HG02943 (cell line): ENCODE measurements around the gene SLC25A26.

ENCODE experiments used
- ATAC-seq: cut with Tn5 transposase; IDR thresholded peaks from one replicate; pipeline ENCODE4 v1.9.1; 2021; ENCODE audit warnings: mild to moderate bottlenecking, low read depth, moderate library complexity; ENCODE audit not compliant: unreplicated experiment

Gene SLC25A26

GRCh38 chr3:66392966-66393332 lies 172.1 kb downstream of the SLC25A26 start:
- ATAC-seq: no peak

GRCh38 chr3:66393333-66394005 lies 172.7 kb downstream of the SLC25A26 start:
- ATAC-seq: peak; percentile 18

DNA sequence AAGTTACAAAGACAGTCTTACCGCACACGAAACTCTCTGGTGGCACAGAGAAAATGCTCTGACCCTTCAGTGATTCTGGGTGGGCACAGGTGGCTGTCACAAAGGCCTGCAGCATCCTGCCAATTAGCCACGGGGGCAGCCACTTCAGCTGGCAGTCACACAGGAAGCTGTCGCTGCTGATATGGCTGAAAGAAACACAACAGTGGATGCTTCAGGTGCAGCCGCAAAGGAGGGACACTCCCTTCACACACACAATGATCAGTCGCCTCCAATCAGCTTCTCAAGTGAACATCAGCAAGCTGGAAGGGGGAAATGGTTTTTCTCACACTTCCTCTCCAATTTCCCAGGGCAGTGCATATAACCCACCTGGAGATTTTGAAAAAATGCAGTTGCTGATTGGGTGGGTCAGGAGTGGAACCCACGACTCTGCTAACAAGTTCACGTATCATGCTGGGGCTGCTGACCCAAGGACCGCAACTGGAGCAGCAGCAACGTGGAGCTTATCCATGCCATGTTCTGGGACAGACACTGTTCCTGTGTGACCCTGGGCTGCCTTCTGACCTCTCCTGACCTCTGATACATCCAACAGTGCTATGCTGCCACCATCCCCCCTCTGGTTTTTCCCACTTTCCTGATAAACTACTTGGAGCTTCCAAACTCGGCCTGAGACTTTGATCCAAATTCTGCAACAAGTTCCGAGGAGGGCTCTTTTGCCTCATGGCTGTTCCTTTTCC lies 173.4 kb downstream of the SLC25A26 start:
- ATAC-seq: peak; percentile 83

- no peak for ATAC-seq
These were observed 174.0 kb downstream of the SLC25A26 start for GRCh38 chr3:66394753-66395249.

DNA sequence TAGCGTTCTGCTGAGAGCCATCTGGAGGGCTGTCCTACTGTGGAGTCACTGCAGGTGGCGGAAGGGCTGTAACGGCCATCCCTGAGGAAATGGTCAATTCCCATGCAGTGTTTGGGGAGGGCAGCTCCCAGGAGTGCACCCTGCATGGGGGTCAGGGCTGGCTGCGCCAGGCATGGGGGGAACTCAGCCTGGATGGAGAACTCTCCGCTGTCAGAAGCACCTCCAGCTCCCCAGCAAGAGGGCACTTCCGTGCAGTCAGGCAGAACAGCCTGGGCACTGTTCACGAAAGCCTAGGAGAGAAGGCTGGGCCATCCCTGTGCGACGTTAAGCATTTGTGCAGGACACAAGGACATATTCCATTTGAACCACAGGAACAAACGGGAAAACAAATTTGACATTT lies 174.8 kb downstream of the SLC25A26 start:
- ATAC-seq: no peak

- ATAC-seq: no peak
These were observed 175.5 kb downstream of the SLC25A26 start for GRCh38 chr3:66396161-66396760.

DNA sequence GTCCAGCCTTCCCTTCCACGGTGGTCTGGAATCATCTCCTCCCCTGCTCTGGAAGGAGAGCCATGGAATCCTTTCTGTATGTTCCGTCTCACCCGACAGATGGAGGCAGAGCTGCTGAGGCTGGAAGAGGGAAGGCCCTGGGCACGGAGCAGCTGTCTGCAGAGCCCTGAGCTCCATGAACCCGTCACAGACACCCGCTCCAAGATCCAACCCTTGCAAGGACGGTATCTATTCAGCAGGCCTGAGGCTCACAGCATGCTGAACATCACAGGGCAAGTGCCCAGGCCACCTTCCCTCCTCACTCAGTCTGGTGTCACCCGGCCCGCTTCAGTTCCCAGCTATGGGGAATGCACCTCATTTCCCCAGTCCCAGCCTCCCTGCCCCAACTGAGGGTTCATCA lies 176.1 kb downstream of the SLC25A26 start:
- no peak for ATAC-seq

DNA sequence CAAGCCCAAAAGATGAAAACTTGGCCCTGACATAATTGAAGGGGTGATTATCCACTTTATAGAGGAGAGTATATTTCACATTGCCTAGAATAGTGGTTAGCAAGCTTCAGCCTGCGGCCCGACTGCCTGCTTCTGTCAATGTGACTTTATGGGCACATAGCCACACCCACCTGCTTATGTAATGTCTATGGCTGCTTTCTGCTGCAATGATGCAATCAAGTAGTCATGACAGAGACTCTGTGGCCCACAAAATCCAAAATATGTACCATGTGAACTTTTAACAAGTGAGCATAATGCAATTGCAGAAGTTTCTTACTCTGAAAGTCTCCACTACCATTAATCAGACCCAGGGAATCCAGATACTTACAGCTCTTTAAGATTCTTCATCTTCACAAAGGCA lies 176.9 kb downstream of the SLC25A26 start:
- ATAC-seq: no peak

DNA sequence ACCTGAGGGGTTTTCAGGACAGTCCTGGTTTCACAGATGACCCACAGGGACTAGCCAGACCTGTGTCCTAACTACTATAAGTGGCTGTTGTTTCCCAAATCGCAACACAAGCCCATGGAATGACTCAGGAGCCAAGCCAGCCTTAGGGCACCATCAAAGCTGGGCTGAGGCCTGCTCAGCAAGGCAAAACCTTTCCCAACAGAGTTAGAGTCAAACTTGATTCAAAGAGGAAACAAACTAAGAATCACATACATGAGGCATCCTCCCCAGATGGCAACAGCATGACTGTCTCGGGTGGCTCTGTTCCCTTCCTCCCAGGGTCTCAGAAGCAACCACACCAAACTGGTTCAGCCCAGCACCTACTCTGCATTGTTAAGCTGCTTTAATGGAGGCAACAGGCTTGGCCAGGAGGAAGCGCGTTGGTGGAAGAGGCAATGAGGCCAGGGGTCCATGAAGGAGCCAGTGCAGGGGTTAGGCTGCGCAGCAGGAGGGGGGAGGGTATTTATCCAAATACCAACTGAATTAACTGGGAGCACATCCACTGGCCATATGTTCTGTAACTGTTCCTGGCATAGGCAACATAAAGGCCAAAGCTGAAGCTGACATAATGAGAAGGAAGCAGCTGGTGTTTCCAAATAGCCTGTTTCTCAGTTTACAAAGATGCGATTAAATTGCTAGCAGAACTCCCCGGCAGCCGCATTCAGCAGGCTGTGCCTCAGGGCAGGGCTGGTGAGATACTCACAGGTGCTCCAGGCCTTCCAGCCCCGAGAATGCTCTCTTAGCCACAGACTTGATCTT lies 177.6 kb downstream of the SLC25A26 start:
- ATAC-seq: no peak

- ATAC-seq: no peak
These were observed 178.9 kb downstream of the SLC25A26 start for GRCh38 chr3:66399529-66400232.

GRCh38 chr3:66400411-66401156 lies 179.8 kb downstream of the SLC25A26 start:
- no peak for ATAC-seq

GRCh38 chr3:66401157-66401550 lies 180.4 kb downstream of the SLC25A26 start:
- no peak for ATAC-seq

DNA sequence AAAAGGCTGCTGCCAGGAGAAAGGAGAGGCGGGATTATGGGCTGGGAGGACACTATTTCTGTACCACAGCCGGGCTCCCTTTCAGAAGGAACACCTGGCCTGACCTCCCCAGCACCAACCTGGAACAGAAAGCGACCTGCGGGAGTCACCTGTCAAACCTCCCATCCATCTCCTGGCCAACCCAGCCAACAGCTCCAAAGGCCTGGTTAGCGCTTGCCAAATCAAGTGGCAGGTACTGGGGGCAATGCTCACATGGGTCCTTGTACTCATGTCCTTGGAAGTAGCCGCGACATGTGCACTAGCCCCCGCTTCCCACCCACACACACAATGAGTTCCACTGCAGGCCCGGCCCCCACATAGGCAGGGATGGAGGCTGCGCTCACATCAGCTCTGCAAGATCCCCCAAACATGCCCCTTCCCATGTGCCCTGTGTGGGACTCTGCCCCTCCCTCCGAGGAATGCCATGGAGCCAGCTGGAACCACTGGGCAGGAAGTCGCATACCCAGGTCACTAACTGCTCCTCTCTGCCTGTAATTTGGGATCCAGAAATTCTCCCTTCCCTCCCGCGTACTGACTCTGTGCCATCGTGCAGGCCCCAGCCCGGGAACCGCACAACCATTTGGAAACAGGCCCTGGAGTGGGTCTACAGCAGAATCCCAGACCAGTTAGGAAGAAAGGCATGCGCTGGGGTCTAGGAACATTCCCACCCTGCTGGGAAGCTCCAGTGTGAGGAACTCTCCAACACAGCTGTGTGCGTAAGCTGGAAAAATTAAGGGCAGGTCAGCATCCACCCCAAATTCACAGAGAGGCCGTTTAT lies 181.1 kb downstream of the SLC25A26 start:
- no peak for ATAC-seq

DNA sequence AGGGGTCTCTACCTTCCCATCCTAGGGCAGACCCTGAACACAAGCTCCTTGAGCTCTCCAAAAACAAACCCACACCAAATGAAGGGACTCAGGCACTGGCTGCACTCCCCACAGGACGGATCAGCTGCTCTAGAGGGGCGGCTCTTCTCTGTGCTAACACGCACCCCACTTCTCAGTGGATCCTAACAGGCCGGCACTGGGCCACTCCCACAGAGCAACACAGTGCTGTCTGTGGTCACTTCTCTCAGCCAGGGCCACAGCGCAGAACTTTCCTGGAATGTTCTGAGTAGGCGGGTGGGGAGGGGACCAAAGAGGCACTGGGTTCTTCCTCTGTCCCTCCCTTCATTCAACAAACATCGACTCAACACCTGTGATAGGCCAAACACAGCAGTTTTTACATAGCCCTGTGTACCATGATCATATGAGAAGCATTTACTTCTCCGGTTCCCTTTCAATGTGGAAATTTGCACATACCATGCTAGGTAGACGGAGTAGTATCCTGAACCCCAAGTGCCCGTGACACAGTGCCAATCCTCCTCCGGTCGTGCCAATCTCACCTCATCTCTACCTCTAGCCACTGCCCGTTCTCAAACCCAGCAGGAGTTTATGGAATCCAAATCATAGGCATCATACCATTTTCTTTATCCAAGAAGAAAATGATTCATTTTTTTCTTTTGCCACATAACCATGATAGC lies 181.9 kb downstream of the SLC25A26 start:
- no peak for ATAC-seq

DNA sequence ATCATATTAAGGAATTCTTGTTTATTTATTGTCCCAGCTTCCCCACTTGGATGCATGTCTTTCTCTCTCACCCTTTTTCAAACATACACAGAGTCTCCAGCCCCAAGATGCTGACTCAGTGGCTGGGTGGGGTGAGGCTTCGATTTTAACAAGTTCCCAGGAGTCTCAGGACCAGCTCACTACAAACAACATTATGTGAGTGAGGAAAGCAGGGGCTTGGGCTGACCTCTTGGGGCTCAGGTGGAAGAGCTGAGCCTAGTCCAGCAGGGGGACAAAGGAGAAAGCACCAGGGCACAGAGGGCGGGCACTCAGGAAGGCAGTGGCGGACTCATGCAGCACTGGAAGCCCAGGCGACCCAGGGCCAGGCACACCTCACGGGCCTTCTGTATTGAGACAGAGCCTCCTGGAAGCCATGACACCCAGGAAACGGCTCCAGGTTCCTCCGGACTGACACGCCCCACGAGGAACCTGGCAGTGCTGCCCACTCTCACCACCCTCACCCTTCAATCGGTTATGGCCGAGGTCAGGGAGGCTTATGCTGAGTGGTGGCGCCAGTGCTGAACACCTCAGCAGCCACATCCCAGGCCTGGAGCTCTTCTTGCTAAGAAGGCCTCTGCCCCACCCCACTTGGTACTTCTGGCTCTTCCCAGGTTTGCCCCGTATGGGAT lies 182.7 kb downstream of the SLC25A26 start:
- no peak for ATAC-seq

- ATAC-seq: no peak
These were observed 183.4 kb downstream of the SLC25A26 start for GRCh38 chr3:66404197-66404596.

DNA sequence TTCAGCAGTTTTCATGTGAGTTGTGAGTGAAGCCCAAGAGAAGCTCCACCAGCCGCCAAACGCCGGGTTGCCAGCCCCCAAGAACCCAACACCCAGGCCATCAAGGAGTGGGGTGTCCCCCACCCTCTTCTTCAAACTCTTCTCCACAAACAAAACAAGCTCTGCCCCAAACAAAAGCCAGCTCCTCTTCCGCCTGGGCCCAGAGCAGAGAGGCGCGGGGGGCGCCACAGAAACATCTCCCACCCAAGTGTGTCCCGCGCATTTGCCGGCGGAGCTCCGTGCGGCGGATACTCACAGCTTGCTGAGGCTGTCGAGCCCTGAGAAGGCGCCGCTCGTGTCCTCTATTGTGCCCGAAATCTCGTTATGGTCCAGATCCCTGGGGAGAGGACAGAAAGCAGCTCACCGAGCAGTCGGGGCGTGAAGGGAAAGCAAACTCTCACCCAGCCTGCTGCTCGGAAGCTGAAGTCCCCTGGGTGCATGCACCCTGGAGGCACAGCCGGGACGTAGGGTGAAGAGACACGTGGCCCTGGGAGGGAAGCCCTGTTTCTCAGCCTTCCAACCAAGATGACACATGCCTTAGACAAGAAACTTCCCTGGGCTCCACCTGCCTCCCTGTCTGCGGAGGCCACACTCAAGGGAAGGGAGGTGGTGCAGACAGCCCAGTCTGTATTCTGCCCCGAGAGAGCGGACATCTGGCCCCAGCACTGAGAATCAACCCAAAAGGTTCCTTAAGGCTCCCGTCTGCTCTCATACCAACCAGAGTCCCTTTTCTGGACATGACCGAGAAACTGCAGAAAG lies 184.3 kb downstream of the SLC25A26 start:
- ATAC-seq: no peak
